SK-N-SH (cell line): ENCODE results near the gene PRKRIP1. TPM values are rescaled to one million over a fixed set of nuclear protein-coding genes. Genes with fewer than 3 reads are reported as not detected.

Experiments used
- CTCF ChIA-PET: fragments of 300-600, 350-600 bp; formaldehyde crosslinking; extraction: SDS; loops from one replicate; lab custom pipeline; 2021; lab: Yijun Ruan, JAX
- POLR2A ChIA-PET: fragments of 350-600 bp; sonication (Branson Sonifier 250); formaldehyde crosslinking; extraction: SDS; loops from one replicate; lab custom pipeline; 2020; ENCODE audit warnings: antibody characterized with exemption, inconsistent platforms; lab: Yijun Ruan, JAX
- DNase-seq: peaks from one replicate; pipeline ENCODE4 v3.0.0; 2012
- H2AFZ ChIP-seq: fragments of 200-600 bp; sonication (generic); 2 replicates; pipeline ENCODE4 v1.8.1; 2016; ENCODE audit warnings: antibody characterized with exemption, mild to moderate bottlenecking, low read depth
- H3F3A ChIP-seq: fragments of 200-600 bp; sonication (generic); replicated peaks from 2 replicates; pipeline ENCODE3; 2016; ENCODE audit warnings: antibody characterized with exemption, mild to moderate bottlenecking; ENCODE audit not compliant: insufficient read depth
- H3K27ac ChIP-seq, 2 experiments: fragments of 200-500 bp in 1 of 2; fragments of 200-600 bp in 1 of 2; sonication (Bioruptor generic) in 1 of 2; sonication (generic), shearing (Covaris generic) in 1 of 2; 2 replicates each; pipeline versions ENCODE4 v1.5.1 to v1.6.1; 2014 to 2016; ENCODE audit warnings: low read depth in 2 of 2, inconsistent platforms in 1 of 2, low read length in 1 of 2, mild to moderate bottlenecking in 1 of 2, mixed read lengths in 1 of 2
- H3K27me3 ChIP-seq: fragments of 200-600 bp; sonication (generic), shearing (Covaris generic); 2 replicates; pipeline ENCODE4 v1.6.1; 2016; ENCODE audit warnings: mixed run types; ENCODE audit not compliant: insufficient read depth
- H3K36me3 ChIP-seq, 2 experiments: fragments of 200-500 bp in 1 of 2; fragments of 200-600 bp in 1 of 2; sonication (Bioruptor generic) in 1 of 2; sonication (generic) in 1 of 2; replicated peaks in 1 of 2; 2 replicates each; pipeline versions ENCODE3 to v1.5.1; 2014 to 2016; ENCODE audit warnings: low read length in 1 of 2, mild to moderate bottlenecking in 1 of 2; ENCODE audit not compliant: insufficient read depth in 2 of 2, control insufficient read depth in 1 of 2
- H3K4me1 ChIP-seq, 2 experiments: fragments of 200-500 bp in 1 of 2; fragments of 200-600 bp in 1 of 2; sonication (Bioruptor generic) in 1 of 2; sonication (generic), shearing (Covaris generic) in 1 of 2; 2 replicates each; pipeline versions ENCODE4 v1.5.1 to v1.6.1; 2014 to 2016; ENCODE audit warnings: low read depth in 1 of 2, low read length in 1 of 2, mixed run types in 1 of 2; ENCODE audit not compliant: insufficient read depth in 2 of 2, control insufficient read depth in 1 of 2
- H3K4me2 ChIP-seq: fragments of 200-600 bp; sonication (generic), shearing (Covaris generic); 2 replicates; pipeline ENCODE4 v1.6.1; 2017; ENCODE audit warnings: mixed run types
- H3K4me3 ChIP-seq, 2 experiments: fragments of 200-500 bp in 1 of 2; fragments of 200-600 bp in 1 of 2; sonication (Bioruptor generic) in 1 of 2; sonication (generic), shearing (Covaris generic) in 1 of 2; 2 replicates each; pipeline versions ENCODE4 v1.5.1 to v1.8.1; 2014 to 2016; ENCODE audit warnings: low read depth in 2 of 2, inconsistent platforms in 1 of 2, low read length in 1 of 2, mild to moderate bottlenecking in 1 of 2, mixed read lengths in 1 of 2, moderate library complexity in 1 of 2
- H3K79me2 ChIP-seq: fragments of 200-600 bp; sonication (generic); 2 replicates; pipeline ENCODE4 v1.8.1; 2017; ENCODE audit warnings: mild to moderate bottlenecking; ENCODE audit not compliant: insufficient read depth
- H3K9ac ChIP-seq: fragments of 200-600 bp; sonication (generic); 2 replicates; pipeline ENCODE4 v1.6.1; 2017; ENCODE audit warnings: mixed run types
- H3K9me2 ChIP-seq: fragments of 200-600 bp; sonication (generic); 2 replicates; pipeline ENCODE4 v1.6.1; 2017; ENCODE audit warnings: mixed run types
- H3K9me3 ChIP-seq: fragments of 200-600 bp; sonication (generic); 2 replicates; pipeline ENCODE4 v1.6.1; 2017; ENCODE audit warnings: mixed run types, mild to moderate bottlenecking, moderate library complexity
- H4K20me1 ChIP-seq: fragments of 200-600 bp; sonication (generic); 2 replicates; pipeline ENCODE4 v1.6.1; 2017; ENCODE audit warnings: mild to moderate bottlenecking, mixed run types; ENCODE audit not compliant: insufficient read depth
- CHD2 ChIP-seq: fragments of 150-350 bp; IDR thresholded peaks from 2 replicates; pipeline ENCODE4 v1.6.1; 2018; ENCODE audit warnings: low read length; ENCODE audit not compliant: partially characterized antibody
- EZH2phosphoT487 ChIP-seq: fragments of 200-600 bp; sonication (generic); IDR thresholded peaks from 2 replicates; pipeline ENCODE4 v1.6.1; 2017; ENCODE audit warnings: low read depth, mixed run types, mild to moderate bottlenecking, antibody characterized with exemption, moderate library complexity, borderline replicate concordance
- FOSL2 ChIP-seq: IDR thresholded peaks from 2 replicates; pipeline ENCODE4 v1.4.0; 2012; ENCODE audit warnings: low read depth, mild to moderate bottlenecking, moderate library complexity, borderline replicate concordance
- FOXJ3 ChIP-seq: sonication (generic); formaldehyde crosslinking; IDR thresholded peaks from 2 replicates; pipeline ENCODE4 v1.5.1; 2020; ENCODE audit warnings: mild to moderate bottlenecking, missing genetic modification reagents
- FOXM1 ChIP-seq: IDR thresholded peaks from 2 replicates; pipeline ENCODE4 v1.4.0; 2012; ENCODE audit warnings: low read depth, mild to moderate bottlenecking
- JUND ChIP-seq: IDR thresholded peaks from 2 replicates; pipeline ENCODE4 v1.4.0; 2012
- NFIC ChIP-seq: IDR thresholded peaks from 2 replicates; pipeline ENCODE4 v1.4.0; 2012; ENCODE audit warnings: borderline replicate concordance
- NRF1 ChIP-seq: IDR thresholded peaks from 2 replicates; pipeline ENCODE4 v1.6.1; 2012; ENCODE audit warnings: low read depth, mild to moderate bottlenecking, low read length
- POLR2AphosphoS5 ChIP-seq: IDR thresholded peaks from 2 replicates; pipeline ENCODE4 v1.6.1; 2012; ENCODE audit warnings: low read depth, low read length
- RAD21 ChIP-seq: IDR thresholded peaks from 2 replicates; pipeline ENCODE4 v1.6.1; 2012; ENCODE audit warnings: mild to moderate bottlenecking, low read length
- RCOR1 ChIP-seq: fragments of 150-350 bp; IDR thresholded peaks from 2 replicates; pipeline ENCODE4 v1.6.1; 2017; ENCODE audit warnings: antibody characterized with exemption, low read length
- SIN3A ChIP-seq: IDR thresholded peaks from 2 replicates; pipeline ENCODE4 v1.6.1; 2012; ENCODE audit warnings: low read depth, mild to moderate bottlenecking, low read length, moderate library complexity, borderline replicate concordance
- WGBS: methylation state at CpG from one replicate; pipeline ENCODE4 v1.1.6; 2017; ENCODE audit warnings: low lambda C conversion rate; 5-methylcytosine and 5-hydroxymethylcytosine counted together
- polyA plus RNA-seq, 3 experiments: library from polyadenylated mRNA; depleted of rRNA; stranded (reverse); fragments of >200 nt; gene quantifications; 2 replicates each; pipeline ENCODE4 v1.2.3, GENCODE V29; 2012
- TF ChIP-seq, protein P1 (sequence below): IDR thresholded peaks from 2 replicates; pipeline ENCODE4; 2012
- TF ChIP-seq, protein P2 (sequence below): fragments of 200-600 bp; sonication (generic); IDR thresholded peaks from 2 replicates; pipeline ENCODE4 v1.6.1; 2017; ENCODE audit warnings: antibody characterized with exemption, mild to moderate bottlenecking, moderate library complexity
- TF ChIP-seq, protein P3 (sequence below): IDR thresholded peaks from 2 replicates; pipeline ENCODE4 v1.4.0; 2012; ENCODE audit warnings: low read depth
- TF ChIP-seq, protein P4 (sequence below): IDR thresholded peaks from 2 replicates; pipeline ENCODE4 v1.4.0; 2012; ENCODE audit warnings: low read depth, borderline replicate concordance

PRKRIP1 gene
- polyA plus RNA-seq, 1 of the 3 experiments (the other 2 are of a cell fraction), result 41.2 TPM

DNA sequence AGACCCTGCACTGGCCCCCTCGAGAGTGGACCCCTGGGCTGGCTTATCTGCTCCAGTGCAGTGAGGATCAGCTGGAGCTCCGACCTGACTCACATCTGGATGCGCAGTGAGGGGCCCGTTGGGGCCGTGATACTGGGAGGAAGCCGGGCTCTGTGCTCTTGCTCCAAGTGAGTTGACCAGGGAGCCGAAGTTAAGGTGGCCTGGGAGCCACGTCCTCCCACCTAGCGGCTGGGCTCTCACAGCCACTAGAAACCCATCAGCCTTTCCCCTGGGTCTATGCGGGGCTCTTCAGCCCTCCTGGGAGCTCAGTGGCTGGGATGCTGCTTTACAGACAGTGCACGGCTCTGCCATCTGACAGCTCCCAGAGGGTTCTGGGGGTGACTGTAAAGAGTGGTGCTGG is 59.4 kb downstream of the PRKRIP1 start:
- 89% methylated on average over 10 of the region's 11 CpGs for WGBS
- Histone ChIP-seq H3K9ac (no peak overlapping the region), H4K20me1 (0 out of 2 replicates have a peak, but pooled peaks cover 9% of the 10 kb centered on the region)
- TF ChIP-seq EZH2phosphoT487 (no peak), RCOR1 (no peak), SIN3A (no peak), FOXJ3 (no peak), FOXM1 (no peak), NRF1 (no peak), POLR2AphosphoS5 (no peak; the same call in 1 of the 2 replicates)
- TF ChIP-seq, protein P1, sequence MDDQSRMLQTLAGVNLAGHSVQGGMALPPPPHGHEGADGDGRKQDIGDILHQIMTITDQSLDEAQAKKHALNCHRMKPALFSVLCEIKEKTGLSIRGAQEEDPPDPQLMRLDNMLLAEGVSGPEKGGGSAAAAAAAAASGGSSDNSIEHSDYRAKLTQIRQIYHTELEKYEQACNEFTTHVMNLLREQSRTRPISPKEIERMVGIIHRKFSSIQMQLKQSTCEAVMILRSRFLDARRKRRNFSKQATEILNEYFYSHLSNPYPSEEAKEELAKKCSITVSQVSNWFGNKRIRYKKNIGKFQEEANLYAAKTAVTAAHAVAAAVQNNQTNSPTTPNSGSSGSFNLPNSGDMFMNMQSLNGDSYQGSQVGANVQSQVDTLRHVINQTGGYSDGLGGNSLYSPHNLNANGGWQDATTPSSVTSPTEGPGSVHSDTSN, result no peak
- TF ChIP-seq, protein P2, sequence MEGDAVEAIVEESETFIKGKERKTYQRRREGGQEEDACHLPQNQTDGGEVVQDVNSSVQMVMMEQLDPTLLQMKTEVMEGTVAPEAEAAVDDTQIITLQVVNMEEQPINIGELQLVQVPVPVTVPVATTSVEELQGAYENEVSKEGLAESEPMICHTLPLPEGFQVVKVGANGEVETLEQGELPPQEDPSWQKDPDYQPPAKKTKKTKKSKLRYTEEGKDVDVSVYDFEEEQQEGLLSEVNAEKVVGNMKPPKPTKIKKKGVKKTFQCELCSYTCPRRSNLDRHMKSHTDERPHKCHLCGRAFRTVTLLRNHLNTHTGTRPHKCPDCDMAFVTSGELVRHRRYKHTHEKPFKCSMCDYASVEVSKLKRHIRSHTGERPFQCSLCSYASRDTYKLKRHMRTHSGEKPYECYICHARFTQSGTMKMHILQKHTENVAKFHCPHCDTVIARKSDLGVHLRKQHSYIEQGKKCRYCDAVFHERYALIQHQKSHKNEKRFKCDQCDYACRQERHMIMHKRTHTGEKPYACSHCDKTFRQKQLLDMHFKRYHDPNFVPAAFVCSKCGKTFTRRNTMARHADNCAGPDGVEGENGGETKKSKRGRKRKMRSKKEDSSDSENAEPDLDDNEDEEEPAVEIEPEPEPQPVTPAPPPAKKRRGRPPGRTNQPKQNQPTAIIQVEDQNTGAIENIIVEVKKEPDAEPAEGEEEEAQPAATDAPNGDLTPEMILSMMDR, result no peak
- TF ChIP-seq, all 33 proteins: peak for 0
- Histone ChIP-seq H3K9me2 (no peaks in the 10 kb centered on the region), H3K27ac (peak overlapping the region in 1 of 2 experiments; percentile 43; a peak in 1 of 4 replicates), H3K79me2 (no peaks in the 10 kb centered on the region), H3K4me2 (no peak overlapping the region), H3K9me3 (no peaks in the 10 kb centered on the region), H3K4me1 (peaks cover 9 to 10% of the 10 kb centered on the region in 2 experiments; a peak in 3 of 4 replicates), H3K4me3 (no peak overlapping the region), H3K27me3 (no peaks in the 10 kb centered on the region), H3K36me3 (peaks cover 9 to 19% of the 10 kb centered on the region in 2 experiments), H2AFZ (no peak overlapping the region), H3F3A (peaks cover 22% of the 10 kb centered on the region)
- POLR2A ChIA-PET, result interaction anchor here (0.6 to 2.6 kb wide), 3 partner anchors 9 to 1616 kb away, joined by 3 to 12 read pairs (median 3); partner anchors contain the start of genes ALKBH4 and LRWD1
- DNase-seq, result no peak
- CTCF ChIA-PET, result interaction anchor here (1.4 to 2.0 kb wide), 3 partner anchors 10 to 176 kb away, joined by 4 to 19 read pairs (median 8); partner anchors contain the start of genes ALKBH4 and LRWD1

DNA sequence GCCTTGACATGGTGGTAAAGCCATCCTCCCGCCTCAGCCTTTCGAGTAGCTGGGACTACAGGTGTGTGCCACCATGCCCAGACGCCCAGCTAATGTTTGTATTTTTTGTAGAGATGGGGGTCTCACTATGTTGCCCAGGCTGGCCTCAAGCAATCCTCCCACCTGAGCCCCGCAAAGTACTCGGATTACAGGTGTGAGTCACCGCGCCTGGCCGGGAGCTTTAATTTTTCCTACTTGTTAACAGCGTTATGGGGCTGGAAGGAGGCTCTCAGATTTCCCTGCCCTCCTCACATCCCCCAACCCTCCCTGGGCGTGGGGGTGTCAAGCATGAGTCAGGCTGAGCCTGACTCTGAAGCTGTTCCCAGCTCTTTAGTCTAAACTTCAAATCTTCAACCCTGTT is 60.2 kb downstream of the PRKRIP1 start:
- H4K20me1 ChIP-seq, result 0 out of 2 replicates have a peak, but pooled peaks cover 9% of the 10 kb centered on the region
- H3K9ac ChIP-seq, result peak overlapping the region; percentile 2; the same call in 1 of the 2 replicates
- WGBS, result 53% methylated on average over 10 of the region's 10 CpGs
- H3K27ac ChIP-seq, result peak overlapping the region in 1 of 2 experiments; percentile 43; a peak in 2 of 4 replicates
- peaks cover 22% of the 10 kb centered on the region for H3F3A ChIP-seq
- H3K27me3 ChIP-seq, result no peaks in the 10 kb centered on the region
- no peak overlapping the region for H2AFZ ChIP-seq
- H3K36me3 ChIP-seq, result peaks cover 9 to 19% of the 10 kb centered on the region in 2 experiments
- H3K4me3 ChIP-seq, result no peak overlapping the region
- no peaks in the 10 kb centered on the region for H3K9me3 ChIP-seq
- DNase-seq, result no peak
- TF ChIP-seq RAD21 (no peak), FOXM1 (no peak), FOSL2 (peak; percentile 79; the same call in 1 of the 2 replicates), NFIC (0 out of 2 replicates have a peak, but pooled peaks have one; percentile 15), POLR2AphosphoS5 (no peak), JUND (peak; percentile 69; the same call in 1 of the 2 replicates), CHD2 (no peak)
- TF ChIP-seq, protein P1, result peak; percentile 38; the same call in 1 of the 2 replicates
- TF ChIP-seq, protein P3, sequence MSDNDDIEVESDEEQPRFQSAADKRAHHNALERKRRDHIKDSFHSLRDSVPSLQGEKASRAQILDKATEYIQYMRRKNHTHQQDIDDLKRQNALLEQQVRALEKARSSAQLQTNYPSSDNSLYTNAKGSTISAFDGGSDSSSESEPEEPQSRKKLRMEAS, result peak; percentile 37; the same call in 1 of the 2 replicates
- TF ChIP-seq, protein P4, sequence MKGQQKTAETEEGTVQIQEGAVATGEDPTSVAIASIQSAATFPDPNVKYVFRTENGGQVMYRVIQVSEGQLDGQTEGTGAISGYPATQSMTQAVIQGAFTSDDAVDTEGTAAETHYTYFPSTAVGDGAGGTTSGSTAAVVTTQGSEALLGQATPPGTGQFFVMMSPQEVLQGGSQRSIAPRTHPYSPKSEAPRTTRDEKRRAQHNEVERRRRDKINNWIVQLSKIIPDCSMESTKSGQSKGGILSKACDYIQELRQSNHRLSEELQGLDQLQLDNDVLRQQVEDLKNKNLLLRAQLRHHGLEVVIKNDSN, result no peak
- POLR2A ChIA-PET, result interaction anchor here (0.6 to 2.6 kb wide), 3 partner anchors 8 to 1617 kb away, joined by 3 to 12 read pairs (median 3); partner anchors contain the start of genes ALKBH4 and LRWD1
- peaks cover 2% of the 10 kb centered on the region; the same call in 1 of the 2 replicates for H3K79me2 ChIP-seq
- H3K4me1 ChIP-seq, result peaks cover 7 to 9% of the 10 kb centered on the region in 2 experiments; a peak in 3 of 4 replicates
- CTCF ChIA-PET, result interaction anchor here (0.7 to 2.0 kb wide), 4 partner anchors 9 to 177 kb away, joined by 3 to 19 read pairs (median 6); partner anchors contain the start of genes ALKBH4 and LRWD1
- no peaks in the 10 kb centered on the region for H3K9me2 ChIP-seq
- H3K4me2 ChIP-seq, result peak overlapping the region; percentile 53; the same call in 1 of the 2 replicates
